GM19397 (cell line): ENCODE data around the gene KANSL1L.
"Not testable (repeated sequence)": the region's sequence is repeated elsewhere in the genome, so short reads cannot be mapped to it uniquely, and the experiment has no call there.

Source experiments
- ATAC-seq: cut with Tn5 transposase; IDR thresholded peaks from one replicate; pipeline ENCODE4 v1.9.1; 2021; ENCODE audit warnings: mild to moderate bottlenecking, moderate library complexity; ENCODE audit not compliant: unreplicated experiment

KANSL1L gene

GRCh38 chr2:210177769-210178168 lies 6.6 kb upstream of the KANSL1L start:
- no peak for ATAC-seq

GRCh38 chr2:210177115-210177514 lies 5.9 kb upstream of the KANSL1L start:
- ATAC-seq = not testable (repeated sequence)

GRCh38 chr2:210174086-210174485 lies 2.9 kb upstream of the KANSL1L start:
- no peak for ATAC-seq

- ATAC-seq = no peak
Observed at GRCh38 chr2:210172219-210172575, 988 bp upstream of the KANSL1L start.

GRCh38 chr2:210170446-210171303 lies 534 bp downstream of the KANSL1L start:
- peak; percentile 68 for ATAC-seq

GRCh38 chr2:210170196-210170445 lies 1.1 kb downstream of the KANSL1L start:
- no peak for ATAC-seq

GRCh38 chr2:210169516-210170195 lies 1.6 kb downstream of the KANSL1L start:
- no peak for ATAC-seq

- ATAC-seq = no peak
Observed at GRCh38 chr2:210167227-210167626, 4.0 kb downstream of the KANSL1L start.

- ATAC-seq = no peak
Observed at GRCh38 chr2:210162466-210163124, 8.6 kb downstream of the KANSL1L start.

GRCh38 chr2:210159059-210159458 lies 12.2 kb downstream of the KANSL1L start:
- ATAC-seq = no peak

- no peak for ATAC-seq
Observed at GRCh38 chr2:210158236-210158635, 13.0 kb downstream of the KANSL1L start.

- ATAC-seq = no peak
Observed at GRCh38 chr2:210157526-210157925, 13.7 kb downstream of the KANSL1L start.

- ATAC-seq = no peak
Observed at GRCh38 chr2:210147614-210148013, 23.6 kb downstream of the KANSL1L start.

- ATAC-seq = no peak
Observed at GRCh38 chr2:210132239-210132638, 39.0 kb downstream of the KANSL1L start.

GRCh38 chr2:210128961-210129360 lies 42.2 kb downstream of the KANSL1L start:
- ATAC-seq = no peak

- no peak for ATAC-seq
Observed at GRCh38 chr2:210113614-210114235, 57.5 kb downstream of the KANSL1L start.

- no peak for ATAC-seq
Observed at GRCh38 chr2:210112871-210113270, 58.3 kb downstream of the KANSL1L start.

- ATAC-seq = no peak
Observed at GRCh38 chr2:210099940-210100339, 71.3 kb downstream of the KANSL1L start.

- ATAC-seq = no peak
Observed at GRCh38 chr2:210094787-210095186, 76.4 kb downstream of the KANSL1L start.

GRCh38 chr2:210092791-210093190 lies 78.4 kb downstream of the KANSL1L start:
- no peak for ATAC-seq

- ATAC-seq = no peak
Observed at GRCh38 chr2:210086930-210087329, 84.3 kb downstream of the KANSL1L start.

- no peak for ATAC-seq
Observed at GRCh38 chr2:210086292-210086691, 84.9 kb downstream of the KANSL1L start.
